Inflammatory macrophage treated with lipopolysaccharide for 1 hour (primary cell): ENCODE measurements around the gene OR8B3.
"Not testable (repeated sequence)": the region's sequence is repeated elsewhere in the genome, so short reads cannot be mapped to it uniquely, and the experiment has no call there.

Source experiments
- DNase-seq, 2 donors: peaks; one replicate each; pipeline ENCODE4 v3.0.0-alpha.2; 2020 to 2022

OR8B3 gene

GRCh38 chr11:124398924-124399323 lies at the start of gene OR8B3:
OR8B3 (minus strand) TSS chr11:124399024; CDS start chr11:124397351, 1,673 bp downstream.
- no peak for DNase-seq

- no peak for DNase-seq
These were observed 48.1 kb upstream of the OR8B3 start for GRCh38 chr11:124446916-124447315.

GRCh38 chr11:124445646-124446150 lies 46.9 kb upstream of the OR8B3 start, which contains the start of gene OR8B8:
OR8B8 (minus strand) TSS chr11:124445696; CDS start chr11:124441085, 4,611 bp downstream.
- DNase-seq: no peak

GRCh38 chr11:124442847-124443246 lies 44.0 kb upstream of the OR8B3 start:
- DNase-seq: no peak

- DNase-seq: no peak
These were observed 43.6 kb upstream of the OR8B3 start for GRCh38 chr11:124442442-124442841.

GRCh38 chr11:124441519-124441918 lies 42.7 kb upstream of the OR8B3 start:
- no peak for DNase-seq

- DNase-seq: no peak
These were observed 42.3 kb upstream of the OR8B3 start for GRCh38 chr11:124441081-124441480.

GRCh38 chr11:124440608-124441007 lies 41.8 kb upstream of the OR8B3 start:
- no peak for DNase-seq

GRCh38 chr11:124434699-124435098 lies 35.9 kb upstream of the OR8B3 start:
- DNase-seq: no peak

- DNase-seq: no peak
These were observed 30.8 kb upstream of the OR8B3 start for GRCh38 chr11:124429599-124429998.

- DNase-seq: no peak
These were observed 25.6 kb upstream of the OR8B3 start, which contains the start of gene OR8B4 for GRCh38 chr11:124424384-124424921. OR8B4 (minus strand) TSS chr11:124424871; CDS start chr11:124424871, 0 bp downstream.

- DNase-seq: no peak
These were observed 22.2 kb upstream of the OR8B3 start for GRCh38 chr11:124421043-124421442.

GRCh38 chr11:124415356-124415923 lies 16.6 kb upstream of the OR8B3 start:
- peak; percentile 14 to 33 for DNase-seq

- no peak for DNase-seq
These were observed 11.1 kb upstream of the OR8B3 start for GRCh38 chr11:124409906-124410305.

- no peak for DNase-seq
These were observed 6.8 kb upstream of the OR8B3 start for GRCh38 chr11:124405581-124405980.

- not testable (repeated sequence) for DNase-seq
These were observed 4.4 kb upstream of the OR8B3 start for GRCh38 chr11:124403186-124403585.

- DNase-seq: peak; percentile 33 to 83
These were observed 3.6 kb upstream of the OR8B3 start for GRCh38 chr11:124402326-124402922.

- not testable (repeated sequence) for DNase-seq
These were observed 2.0 kb downstream of the OR8B3 start for GRCh38 chr11:124396847-124397246.

- no peak for DNase-seq
These were observed 4.4 kb downstream of the OR8B3 start for GRCh38 chr11:124394408-124394807.

- no peak for DNase-seq
These were observed 14.4 kb downstream of the OR8B3 start, which contains the start of gene OR8B2 for GRCh38 chr11:124384399-124384798. OR8B2 (minus strand) TSS chr11:124384499; CDS start chr11:124383343, 1,156 bp downstream.

GRCh38 chr11:124382857-124383256 lies 16.0 kb downstream of the OR8B3 start:
- DNase-seq: not testable (repeated sequence)

- no peak for DNase-seq
These were observed 18.2 kb downstream of the OR8B3 start for GRCh38 chr11:124380585-124380984.

GRCh38 chr11:124376280-124376679 lies 22.5 kb downstream of the OR8B3 start:
- no peak for DNase-seq

GRCh38 chr11:124359566-124359965 lies 39.3 kb downstream of the OR8B3 start:
- DNase-seq: peak in 1 of 2 donors; percentile 0
